Measurements from ENCODE around the gene DZANK1.
"Not testable (repeated sequence)": the region's sequence is repeated elsewhere in the genome, so short reads cannot be mapped to it uniquely, and the experiment has no call there.

The DZANK1 gene

DNA sequence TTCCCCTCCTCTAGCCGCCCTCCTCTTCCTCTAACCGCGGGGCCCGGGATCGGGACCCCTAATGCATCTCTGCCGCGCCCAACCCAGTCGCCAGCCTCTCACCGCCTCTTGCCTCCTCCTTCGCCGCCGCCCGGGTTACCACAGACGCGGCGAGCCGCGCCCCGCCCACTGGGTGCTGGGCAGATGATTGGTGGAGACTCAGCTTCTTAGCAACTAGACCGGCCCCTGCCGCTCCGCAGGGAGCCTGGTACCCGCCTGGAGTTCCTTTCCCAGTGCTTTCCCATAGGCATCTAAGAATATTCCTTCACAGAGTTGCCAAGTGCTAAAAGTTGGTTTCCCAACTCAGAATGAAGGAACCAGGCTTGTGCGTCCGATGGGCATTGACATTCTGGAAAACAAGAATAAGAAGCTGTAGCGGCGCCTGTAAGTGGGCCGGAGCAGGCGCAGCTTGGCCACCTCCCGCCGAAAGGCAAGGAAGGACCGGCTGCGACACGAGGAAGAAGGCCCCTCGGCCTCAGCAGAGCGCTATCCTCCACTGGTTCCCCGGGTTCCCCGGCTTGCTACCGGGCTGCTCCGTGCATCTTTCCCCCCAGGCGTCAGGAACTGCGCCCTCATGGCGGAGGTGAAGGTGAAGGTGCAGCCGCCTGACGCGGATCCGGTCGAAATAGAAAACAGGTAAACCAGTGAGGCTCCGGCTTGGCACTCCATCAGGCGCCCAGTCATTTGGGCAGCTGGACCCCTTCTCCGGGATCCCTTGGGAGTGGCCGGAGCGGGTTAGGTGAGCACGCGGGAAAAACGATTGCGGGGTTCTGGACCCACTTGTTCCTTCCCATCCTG, at the start of gene DZANK1, which contains the start of gene POLR3F:
DZANK1 (minus strand) TSS at position 137 of the 837 bp plus-strand sequence. CDS start 1,672 bp downstream, outside the sequence.
POLR3F (plus strand) TSS at position 497 of the 837 bp plus-strand sequence; CDS start at position 614, 117 bp downstream.
- peak; percentile 92 for DNase-seq

DNA sequence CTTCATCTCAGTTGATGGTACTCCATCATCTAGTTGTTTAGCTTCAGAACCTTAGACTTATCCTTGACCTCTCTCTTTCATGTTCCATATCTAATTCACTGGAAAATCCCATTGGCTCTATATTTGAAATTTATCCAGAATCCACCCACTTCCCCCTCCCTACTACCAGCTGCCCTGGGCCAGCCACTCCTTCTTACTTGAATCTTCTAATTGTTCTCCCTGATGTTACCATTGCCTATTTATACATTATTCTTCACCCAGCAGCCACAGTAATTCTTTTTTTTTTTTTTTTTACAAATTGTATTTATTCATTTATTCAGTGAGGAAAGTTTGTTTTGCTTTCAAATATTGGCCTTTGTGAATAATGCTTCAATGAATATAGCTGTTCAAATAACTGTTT, 49.1 kb upstream of the DZANK1 start:
- DNase-seq, result no peak

DNA sequence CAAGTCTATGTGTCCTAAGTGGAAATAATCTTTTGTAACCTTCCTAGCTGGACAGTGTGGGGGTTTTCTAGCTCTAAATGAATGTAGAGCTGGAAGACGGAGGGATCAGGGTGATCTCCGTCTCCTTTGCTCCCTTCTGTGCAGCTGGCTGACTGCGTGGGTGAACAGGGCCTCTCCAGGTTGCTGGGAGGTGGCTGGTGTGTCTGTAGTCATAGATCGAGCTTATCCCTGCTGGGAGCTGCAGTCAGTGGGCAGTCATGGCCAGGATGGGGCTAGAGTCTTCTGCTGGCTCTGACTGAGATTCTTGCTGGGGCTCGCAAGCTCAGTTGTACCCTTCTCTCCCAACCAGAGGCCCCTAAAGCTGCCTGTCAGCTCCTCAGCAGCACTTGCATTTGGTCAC, 47.3 kb upstream of the DZANK1 start:
- no peak for DNase-seq

DNA sequence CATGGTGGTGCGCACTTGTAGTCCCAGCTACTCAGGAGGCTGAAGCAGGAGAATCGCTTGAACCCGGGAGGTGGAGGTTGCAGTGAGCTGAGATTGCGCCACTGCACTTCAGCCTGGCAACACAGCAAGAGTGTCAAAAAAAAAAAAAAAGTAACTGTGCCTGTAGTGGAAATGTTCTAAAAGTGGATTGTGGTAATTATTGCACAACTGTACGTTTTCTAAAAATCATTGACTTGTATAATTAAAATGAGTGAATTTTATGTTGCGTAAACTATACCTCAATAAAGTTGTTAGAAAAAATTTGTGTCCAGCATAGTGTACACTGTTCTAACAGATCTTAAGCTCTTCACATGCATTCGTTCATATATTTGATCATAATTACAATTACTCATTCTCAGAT, 46.4 kb upstream of the DZANK1 start:
- no peak for DNase-seq

DNA sequence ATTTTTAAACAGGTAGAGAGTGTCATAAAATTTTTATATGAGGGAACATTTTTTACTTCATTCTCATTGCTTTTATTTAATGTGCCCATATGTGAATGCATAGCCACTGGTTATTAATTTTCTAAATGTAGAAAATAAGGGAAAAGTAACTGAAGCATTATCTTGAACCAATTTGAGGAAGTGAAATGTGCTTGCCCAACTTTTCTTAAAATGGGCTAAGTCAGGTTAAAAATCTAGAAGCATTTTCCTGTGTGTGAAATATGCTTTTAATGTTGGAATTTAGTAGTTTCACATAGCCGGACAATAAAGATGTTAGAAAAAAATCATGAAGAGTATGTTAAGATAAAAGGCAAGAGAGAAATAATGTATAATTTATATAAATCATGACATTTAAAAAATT, 44.7 kb upstream of the DZANK1 start:
- DNase-seq, result no peak

DNA sequence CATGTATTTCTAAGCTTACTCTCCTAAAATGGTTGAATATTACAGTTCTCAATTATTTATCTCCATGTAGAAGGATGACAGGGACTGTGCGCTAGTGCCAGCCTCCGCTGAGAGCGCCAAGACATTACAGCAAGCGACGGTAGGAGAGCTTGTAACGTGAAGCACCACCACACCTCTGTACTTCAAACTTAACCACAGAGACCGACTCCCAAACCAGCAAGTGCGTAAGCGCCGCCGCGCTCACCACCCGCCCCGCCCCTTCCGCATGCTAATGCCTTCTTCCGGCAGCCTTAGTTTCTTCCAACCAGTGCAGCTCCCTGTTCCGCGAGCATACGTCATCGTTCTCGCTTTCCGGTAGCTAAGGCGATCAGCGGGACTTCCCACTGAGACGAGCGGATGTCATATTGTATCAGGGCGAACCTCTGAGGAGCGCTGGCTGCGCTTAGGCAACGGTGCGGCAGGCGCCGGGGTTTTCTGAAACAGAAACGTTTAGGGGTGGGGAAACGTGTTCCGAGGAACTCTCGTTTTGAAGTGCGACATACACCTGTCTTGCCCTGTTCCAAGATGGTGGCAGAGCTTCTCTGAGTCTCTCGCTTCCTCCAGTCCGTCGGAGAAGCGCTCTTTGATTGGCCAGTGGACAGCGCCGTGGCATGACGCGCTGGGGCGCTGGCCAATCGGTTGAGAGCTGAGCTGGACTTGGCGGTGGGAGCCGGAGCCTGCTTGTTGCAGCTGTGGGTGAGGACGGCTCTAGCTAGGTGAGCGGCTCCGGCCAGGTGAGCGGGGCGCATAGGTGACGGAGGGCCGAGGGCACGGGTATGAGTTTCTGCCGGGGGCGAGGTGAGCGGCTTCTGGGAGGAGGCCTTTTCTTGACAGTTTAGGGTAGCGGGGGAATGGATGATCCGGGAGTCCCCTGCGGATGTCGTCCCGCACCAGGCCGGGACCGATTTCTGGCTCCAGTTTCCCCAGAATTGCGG, 40.7 kb upstream of the DZANK1 start, which contains the start of gene SEC23B:
SEC23B (plus strand) TSS at position 723 of the 974 bp plus-strand sequence. CDS start 2,896 bp downstream, outside the sequence.
- DNase-seq, result peak; percentile 95 to 97

DNA sequence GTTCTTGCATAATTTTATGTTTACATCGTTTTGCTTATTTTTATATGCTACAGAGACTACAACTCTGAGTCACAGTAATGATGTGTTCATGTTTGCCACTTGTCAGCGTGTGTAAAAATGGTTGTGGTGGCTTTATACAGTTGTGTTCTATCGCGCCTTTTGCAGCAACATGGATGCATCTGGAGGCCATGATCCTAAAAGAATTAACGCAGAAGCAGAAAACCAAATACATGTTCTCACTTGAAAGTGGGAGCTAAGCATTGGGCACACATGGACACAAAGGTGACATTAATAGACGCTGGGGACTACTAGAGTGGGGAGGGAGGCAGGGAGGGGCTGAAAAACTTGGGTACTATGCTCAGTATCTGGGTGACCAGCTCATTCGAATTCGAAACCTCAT, 39.9 kb upstream of the DZANK1 start:
- DNase-seq, result peak in 1 of 2 donors; percentile 7

DNA sequence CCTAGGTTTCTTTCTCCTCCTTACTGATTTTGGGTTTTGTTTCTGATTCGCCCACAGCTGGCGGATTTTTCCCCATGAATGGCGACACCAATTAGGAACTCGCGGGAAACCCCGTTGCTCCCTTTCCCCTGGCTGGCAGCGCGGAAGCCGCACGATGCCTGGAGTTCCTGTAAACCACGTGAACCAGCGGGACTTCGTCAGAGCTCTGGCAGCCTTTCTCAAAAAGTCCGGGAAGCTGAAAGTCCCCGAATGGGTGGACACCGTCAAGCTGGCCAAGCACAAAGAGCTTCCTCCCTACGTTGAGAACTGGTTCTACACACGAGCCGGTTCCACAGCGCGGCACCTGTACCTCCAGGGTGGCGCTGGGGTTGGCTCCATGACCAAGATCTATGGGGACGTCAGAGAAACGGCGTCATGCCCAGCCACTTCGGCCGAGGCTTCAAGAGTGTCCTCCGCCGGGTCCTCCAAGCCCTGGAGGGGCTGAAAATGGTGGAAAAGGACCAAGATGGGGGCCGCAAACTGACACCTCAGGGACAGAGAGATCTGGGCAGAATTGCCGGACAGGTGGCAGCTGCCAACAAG, 37.7 kb upstream of the DZANK1 start:
- DNase-seq, result no peak

DNA sequence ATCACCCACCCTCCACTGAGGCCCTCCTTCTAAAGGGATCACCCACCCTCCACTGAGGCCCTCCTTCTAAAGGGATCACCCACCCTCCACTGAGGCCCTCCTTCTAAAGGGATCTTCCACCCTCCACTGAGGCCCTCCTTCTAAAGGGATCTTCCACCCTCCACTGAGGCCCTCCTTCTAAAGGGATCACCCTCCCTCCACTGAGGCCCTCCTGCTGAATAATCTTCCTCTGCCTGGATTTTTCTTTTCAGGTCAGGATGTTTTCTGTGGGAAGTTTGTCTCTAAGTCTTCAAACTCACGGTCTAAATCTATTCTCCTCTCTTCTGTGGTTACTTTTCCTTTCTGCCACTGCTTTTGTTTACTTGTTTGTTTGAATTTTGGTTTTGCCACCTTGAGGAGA, 34.8 kb upstream of the DZANK1 start:
- not testable (repeated sequence) for DNase-seq

DNA sequence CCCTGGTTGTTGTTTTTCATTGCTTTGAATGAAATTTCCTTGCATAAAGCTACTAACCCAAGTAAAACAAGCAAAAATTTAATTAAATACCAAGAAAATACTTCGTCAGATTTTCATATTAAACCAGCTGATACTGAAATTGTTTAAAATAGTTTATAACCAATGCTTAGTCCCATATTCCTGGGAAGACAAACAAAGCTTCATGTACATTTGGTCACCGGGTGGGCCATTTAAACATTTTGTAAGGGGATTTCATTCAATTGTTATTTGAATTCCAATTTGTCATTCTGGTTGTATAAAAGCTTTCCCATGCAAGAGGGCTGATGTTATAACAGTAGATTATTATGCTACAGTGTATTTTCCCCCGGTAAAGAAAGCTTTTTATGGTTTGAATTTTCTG, 30.8 kb upstream of the DZANK1 start:
- no peak for DNase-seq

DNA sequence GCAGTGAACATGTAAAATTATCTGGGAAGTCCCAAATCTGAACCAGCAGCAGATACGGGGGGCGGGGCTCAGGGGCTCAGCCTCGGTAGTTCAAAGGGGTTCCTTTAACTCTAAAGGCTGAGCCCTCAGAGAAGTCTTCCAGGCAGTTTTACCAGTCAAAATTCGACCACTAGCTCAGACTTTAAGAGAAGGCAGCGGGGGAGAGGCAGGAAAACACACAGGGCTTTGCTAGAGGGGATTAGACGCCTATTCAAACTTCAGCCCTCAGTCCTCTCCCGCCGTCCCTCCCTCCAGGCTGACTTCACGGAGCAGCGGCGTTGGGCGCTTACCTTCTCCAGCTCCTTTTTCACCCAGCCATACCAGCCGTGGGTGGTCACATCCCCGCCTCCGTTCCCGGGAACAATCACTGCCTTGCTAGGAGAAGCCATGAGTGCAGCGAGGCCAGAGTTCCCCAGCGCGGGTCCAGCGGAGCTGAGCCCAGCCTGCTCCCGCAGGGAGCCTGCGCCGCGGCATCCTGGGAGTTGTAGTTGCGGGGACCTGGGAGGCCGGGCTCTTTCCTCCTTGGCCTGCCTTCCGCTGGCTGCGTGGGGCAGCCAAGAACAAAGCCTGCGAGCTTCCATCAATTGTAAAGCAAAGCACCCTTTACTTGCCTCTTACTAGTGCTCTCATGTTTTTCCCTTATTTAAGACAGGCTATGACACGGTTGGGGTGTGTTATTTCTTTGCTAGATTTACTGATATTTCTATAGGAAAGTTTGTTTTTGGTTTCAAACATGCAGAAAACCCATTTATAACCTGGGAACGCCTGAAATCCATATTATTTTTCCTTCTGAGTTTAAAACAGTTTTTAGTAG, 30.1 kb upstream of the DZANK1 start, which contains the start of gene RBBP9:
RBBP9 (minus strand) TSS at position 486 of the 853 bp plus-strand sequence; CDS start at position 428, 58 bp downstream.
- DNase-seq, result peak; percentile 65 to 73

DNA sequence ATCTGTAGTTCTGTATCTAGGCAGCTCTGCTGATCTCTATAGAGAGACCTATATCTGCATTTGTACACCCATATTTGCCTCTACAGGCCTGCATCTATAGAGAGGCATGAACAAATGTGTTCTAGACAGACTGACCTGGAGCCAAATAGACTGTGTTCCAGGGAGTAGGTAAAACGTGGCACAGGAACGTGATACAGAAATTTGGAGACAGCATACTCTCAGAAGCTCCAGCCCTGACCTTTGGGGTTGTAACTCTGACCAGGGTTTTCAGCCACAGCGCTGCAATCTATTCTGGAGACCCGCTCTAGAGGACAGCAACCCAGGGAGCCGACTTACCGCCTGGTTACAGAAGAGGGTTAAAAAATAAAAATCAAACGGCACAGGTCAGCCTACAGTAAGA, 29.2 kb upstream of the DZANK1 start:
- no peak for DNase-seq

DNA sequence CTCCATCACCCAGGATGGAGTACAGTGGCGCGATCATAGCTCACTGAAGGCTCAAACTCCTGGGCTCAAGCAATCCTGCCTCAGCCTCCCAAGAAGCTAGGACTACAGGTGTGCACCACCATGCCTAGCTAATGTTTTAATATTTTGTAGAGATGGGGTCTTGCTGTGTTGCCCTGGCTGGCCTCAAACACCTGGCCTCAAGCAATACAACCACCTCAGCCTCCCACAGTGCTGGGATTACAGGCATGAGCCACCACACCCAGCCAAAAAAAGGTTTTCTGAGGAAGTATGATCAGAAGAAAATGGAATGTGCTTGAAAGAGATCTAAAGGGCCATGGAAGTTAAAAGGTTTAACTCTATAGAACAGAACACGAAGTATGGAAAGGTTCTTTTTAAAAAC, 21.5 kb upstream of the DZANK1 start:
- no peak for DNase-seq

DNA sequence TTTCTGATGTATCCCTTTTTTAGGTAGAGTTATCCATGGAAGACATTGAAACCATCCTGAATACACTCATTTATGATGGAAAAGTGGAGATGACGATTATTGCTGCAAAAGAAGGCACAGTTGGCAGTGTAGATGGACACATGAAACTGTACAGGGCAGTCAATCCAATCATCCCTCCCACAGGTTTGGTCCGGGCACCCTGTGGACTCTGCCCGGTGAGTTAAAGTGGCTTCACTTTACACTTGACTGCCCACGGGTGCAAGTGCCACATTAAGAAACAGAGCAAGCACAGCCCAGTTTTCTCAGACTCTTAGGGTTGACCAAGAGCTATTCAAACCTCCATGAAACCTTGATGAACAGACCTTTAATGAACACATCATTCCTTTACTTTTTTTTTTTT, 14.8 kb upstream of the DZANK1 start:
- no peak for DNase-seq

DNA sequence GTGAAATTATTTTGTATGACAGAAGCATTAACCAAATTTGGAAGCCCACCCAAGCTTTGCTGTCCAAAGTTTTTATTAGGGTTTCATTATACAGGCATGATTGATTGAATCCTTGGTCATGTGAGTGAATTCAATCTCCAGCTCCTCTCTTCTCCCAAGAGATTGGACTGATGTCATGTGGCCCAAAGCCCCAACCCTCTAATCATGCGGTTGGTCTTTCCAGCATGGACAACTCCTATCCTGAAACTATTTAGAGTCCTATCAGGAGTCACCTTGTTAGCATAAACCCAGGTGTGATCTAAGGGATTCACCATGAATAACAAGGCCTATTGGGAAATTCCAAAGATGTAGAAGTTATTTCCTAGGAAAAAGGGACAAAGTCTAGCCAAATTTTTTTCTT, 11.0 kb upstream of the DZANK1 start:
- DNase-seq, result no peak

DNA sequence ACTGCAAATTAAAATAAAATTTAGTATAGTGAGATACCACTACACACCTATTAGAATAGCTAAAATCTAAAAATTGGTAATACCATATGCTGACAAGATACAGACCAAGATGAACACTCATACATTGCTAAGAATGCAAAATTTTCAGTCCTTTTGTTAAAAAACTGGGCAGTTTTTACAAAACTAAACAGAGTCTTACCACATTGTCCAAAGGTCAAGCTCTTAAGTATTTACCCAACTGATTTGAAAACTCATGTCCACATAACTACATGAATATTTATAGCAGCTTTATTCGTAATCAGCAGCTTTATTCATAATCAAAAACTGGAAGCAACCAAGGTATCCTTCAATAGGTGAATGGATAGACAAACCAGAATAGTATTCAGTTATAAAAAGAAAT, 10.4 kb upstream of the DZANK1 start:
- no peak for DNase-seq

DNA sequence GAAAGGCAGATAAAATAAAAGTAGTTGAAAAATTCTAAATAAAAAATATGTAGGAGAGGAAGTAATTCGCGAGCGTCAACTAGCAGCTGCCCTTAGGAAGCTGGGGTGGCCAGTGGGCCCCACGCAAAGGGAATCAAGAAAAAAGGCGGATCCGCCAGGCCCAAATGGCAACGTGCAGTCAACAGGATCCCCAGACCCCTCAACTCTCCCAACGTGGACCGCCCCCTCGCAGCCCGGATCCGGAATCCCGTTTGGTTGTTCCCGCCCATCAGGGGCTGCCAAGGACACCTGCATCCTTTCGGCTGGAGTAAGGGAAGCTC, 296 bp downstream of the DZANK1 start:
- no peak for DNase-seq

DNA sequence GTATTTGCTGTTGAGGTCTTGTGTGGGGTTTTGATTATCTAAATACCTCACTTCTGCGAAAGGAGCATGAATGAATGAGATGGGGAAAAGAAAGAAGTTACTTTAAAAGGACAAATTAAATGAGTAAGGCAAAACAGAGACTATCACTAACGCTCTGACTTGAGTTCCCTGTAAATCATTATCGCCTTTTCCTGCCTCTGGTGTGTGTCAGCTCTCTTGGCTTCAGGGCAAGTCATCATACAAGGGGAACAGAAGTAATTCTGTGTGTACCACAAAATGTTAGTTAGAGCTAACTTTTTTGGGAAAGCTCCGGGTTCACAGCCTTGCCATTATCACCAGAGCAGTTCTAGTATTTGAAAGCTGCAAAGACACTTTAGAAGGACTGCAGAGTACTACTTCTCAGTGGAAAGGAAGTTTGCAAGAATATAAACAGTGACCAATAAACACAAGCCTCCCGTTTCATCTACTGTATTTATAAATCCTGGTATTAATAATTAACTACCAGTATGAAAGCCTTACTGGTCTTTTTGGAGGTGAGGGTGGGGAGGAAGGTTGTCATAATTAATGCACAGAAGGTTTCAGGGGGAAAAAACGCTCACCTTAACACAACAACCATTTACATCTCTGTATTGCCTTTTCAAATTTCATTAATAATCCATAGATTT, 1.2 kb downstream of the DZANK1 start:
- no peak for DNase-seq

DNA sequence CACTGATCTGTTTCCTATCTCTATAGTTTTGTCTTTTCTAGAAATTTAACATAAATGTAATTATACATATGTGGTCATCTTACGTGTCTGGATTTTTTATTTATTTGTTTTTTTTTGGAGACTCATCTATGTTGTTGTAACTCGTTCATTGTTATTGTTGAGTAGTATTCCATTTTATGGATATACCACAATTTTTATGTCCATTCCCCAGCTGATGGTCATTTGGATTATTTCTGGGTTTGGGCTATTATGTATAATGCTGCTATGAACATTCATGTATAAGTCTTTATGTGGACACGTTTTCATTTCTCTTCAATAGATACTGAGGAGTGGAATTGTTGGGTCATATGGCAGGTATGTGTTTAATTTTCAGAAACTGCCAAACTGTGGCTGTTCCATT, 10.2 kb downstream of the DZANK1 start:
- no peak for DNase-seq

DNA sequence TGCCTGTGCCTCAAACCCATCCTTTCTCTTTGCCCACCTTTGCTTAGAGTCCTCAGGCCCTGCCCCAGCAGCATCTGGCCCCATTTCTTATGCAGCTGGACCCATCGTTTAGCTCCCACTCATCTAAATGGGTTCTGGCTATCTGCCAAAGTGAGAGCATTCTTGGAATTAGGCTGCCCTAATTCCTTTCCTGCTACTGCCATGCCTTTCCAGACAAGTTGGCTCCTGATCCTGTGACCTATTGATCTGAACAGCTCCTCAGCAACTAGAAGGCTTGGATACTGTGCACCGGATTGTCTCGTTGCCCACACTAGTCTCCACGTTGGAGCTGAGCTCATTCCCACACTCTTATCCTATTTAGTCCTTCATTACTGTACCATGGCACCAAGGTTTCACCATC, 22.9 kb downstream of the DZANK1 start:
- no peak for DNase-seq

DNA sequence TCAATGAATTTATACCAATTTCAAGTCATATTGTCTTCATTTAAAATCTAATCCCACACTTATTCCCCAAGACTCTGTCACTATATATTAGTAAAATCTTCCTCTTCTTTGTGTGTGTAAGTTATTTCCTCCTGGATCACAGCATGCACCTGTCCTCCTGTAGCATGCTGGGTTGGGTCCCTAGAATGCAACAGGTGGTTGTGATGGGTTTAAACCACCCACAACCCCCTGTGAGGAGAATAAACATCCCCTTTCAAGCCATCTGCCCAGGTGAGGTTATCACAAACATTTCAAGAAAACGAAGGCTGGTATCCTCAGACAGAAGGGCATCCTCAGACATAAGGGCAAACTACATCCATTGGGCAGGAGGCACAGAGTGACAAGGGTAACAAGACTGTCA, 26.4 kb downstream of the DZANK1 start:
- no peak for DNase-seq

DNA sequence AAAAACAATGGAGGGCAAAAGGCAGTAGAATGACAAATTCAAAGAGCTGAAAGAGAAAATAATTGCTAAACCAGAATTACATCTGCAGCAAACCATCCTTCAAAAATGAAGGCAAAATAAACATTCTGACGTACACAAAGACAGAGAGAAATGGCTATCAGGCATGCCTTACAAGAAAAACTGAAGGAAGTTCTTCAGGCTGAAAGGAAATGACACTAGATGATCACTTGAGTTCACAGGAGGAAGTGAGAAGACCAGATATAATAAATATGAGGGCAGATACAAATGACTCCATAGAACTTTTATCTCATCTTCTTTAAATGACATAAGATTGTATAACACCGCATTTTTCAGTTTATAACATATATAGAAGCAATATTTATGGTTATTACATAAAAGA, 30.0 kb downstream of the DZANK1 start:
- no peak for DNase-seq

Data from stimulated activated CD4-positive, alpha-beta T cell treated with anti-CD3 and anti-CD28 coated beads, Interleukin-2, amount 100 ng/mL, for 48 hours (primary cell).